ENCODE measurements around the gene SIX1.
A peak's percentile ranks its signal among the peaks of the same experiment; 100 is the strongest.

SIX1 gene

GRCh38 chr14:60643141-60643462 is 6.2 kb downstream of the SIX1 start:
- FAIRE-seq: no peak
- no peak for DNase-seq (ENCODE audit: low spot score)

GRCh38 chr14:60642270-60643140 is 6.8 kb downstream of the SIX1 start:
- DNase-seq (ENCODE audit: low spot score) (no peak), FAIRE-seq (no peak)

- DNase-seq (ENCODE audit: low spot score) (no peak), FAIRE-seq (no peak)
Measured at GRCh38 chr14:60641742-60642269, 7.5 kb downstream of the SIX1 start.

GRCh38 chr14:60640859-60641741 is 8.2 kb downstream of the SIX1 start:
- FAIRE-seq (no peak), DNase-seq (ENCODE audit: low spot score) (no peak)

GRCh38 chr14:60639674-60640073 is 9.6 kb downstream of the SIX1 start:
- FAIRE-seq: peak; percentile 77
- DNase-seq (ENCODE audit: low spot score): no peak

- no peak for DNase-seq (ENCODE audit: low spot score)
- no peak for FAIRE-seq
Measured at GRCh38 chr14:60637479-60638315, 11.6 kb downstream of the SIX1 start.

- no peak for FAIRE-seq
- no peak for DNase-seq (ENCODE audit: low spot score)
Measured at GRCh38 chr14:60636879-60637478, 12.3 kb downstream of the SIX1 start.

GRCh38 chr14:60634153-60634552 is 15.1 kb downstream of the SIX1 start:
- FAIRE-seq: no peak

GRCh38 chr14:60632777-60633176 is 16.5 kb downstream of the SIX1 start:
- no peak for DNase-seq (ENCODE audit: low spot score)
- peak; percentile 93 for FAIRE-seq

More at GRCh38 chr14:60634153-60634552, 15.1 kb downstream of the SIX1 start:
- no peak for DNase-seq (ENCODE audit: low spot score)

GRCh38 chr14:60632257-60632656 is 17.0 kb downstream of the SIX1 start:
- no peak for FAIRE-seq
- no peak for DNase-seq (ENCODE audit: low spot score)

GRCh38 chr14:60631842-60632241 is 17.4 kb downstream of the SIX1 start:
- DNase-seq (ENCODE audit: low spot score) (no peak), FAIRE-seq (no peak)

GRCh38 chr14:60630129-60630528 is 19.1 kb downstream of the SIX1 start:
- no peak for FAIRE-seq
- no peak for DNase-seq (ENCODE audit: low spot score)

GRCh38 chr14:60628892-60629291 is 20.4 kb downstream of the SIX1 start:
- no peak for DNase-seq (ENCODE audit: low spot score)
- no peak for FAIRE-seq

GRCh38 chr14:60622917-60623257 is 26.4 kb downstream of the SIX1 start:
- no peak for DNase-seq (ENCODE audit: low spot score)
- no peak for FAIRE-seq

GRCh38 chr14:60622210-60622916 is 26.9 kb downstream of the SIX1 start:
- no peak for DNase-seq (ENCODE audit: low spot score)
- no peak for FAIRE-seq

- FAIRE-seq: no peak
- no peak for DNase-seq (ENCODE audit: low spot score)
Measured at GRCh38 chr14:60621386-60621785, 27.9 kb downstream of the SIX1 start.

GRCh38 chr14:60618241-60618640 is 31.0 kb downstream of the SIX1 start:
- DNase-seq (ENCODE audit: low spot score) (no peak), FAIRE-seq (no peak)

GRCh38 chr14:60616461-60616959 is 32.8 kb downstream of the SIX1 start:
- no peak for FAIRE-seq
- no peak for DNase-seq (ENCODE audit: low spot score)

GRCh38 chr14:60602291-60602690 is 47.0 kb downstream of the SIX1 start:
- FAIRE-seq (peak; percentile 88), DNase-seq (ENCODE audit: low spot score) (no peak)

- DNase-seq (ENCODE audit: low spot score) (no peak), FAIRE-seq (peak; percentile 86)
Measured at GRCh38 chr14:60599727-60600126, 49.5 kb downstream of the SIX1 start.
